Ishikawa (cell line): ENCODE data around the gene PTPRM.

Experiments used
- CEBPB ChIP-seq: IDR thresholded peaks from 2 replicates; pipeline ENCODE4 v1.6.1; 2012
- EGR1 ChIP-seq: IDR thresholded peaks from 2 replicates; pipeline ENCODE4 v1.6.1; 2012
- EP300 ChIP-seq: IDR thresholded peaks from 2 replicates; pipeline ENCODE4 v1.6.1; 2012; ENCODE audit warnings: borderline replicate concordance
- FOXM1 ChIP-seq: IDR thresholded peaks from 2 replicates; pipeline ENCODE4 v1.6.1; 2012; ENCODE audit warnings: low read depth, borderline replicate concordance
- TAF1 ChIP-seq: IDR thresholded peaks from 2 replicates; pipeline ENCODE4 v1.6.1; 2012; ENCODE audit warnings: low read depth, mild to moderate bottlenecking
- YY1 ChIP-seq: IDR thresholded peaks from 2 replicates; pipeline ENCODE4 v1.6.1; 2012; ENCODE audit warnings: low read depth
- TF ChIP-seq, protein P1 (sequence below): IDR thresholded peaks from 2 replicates; pipeline ENCODE4 v1.6.1; 2012
- TF ChIP-seq, protein P2 (sequence below): IDR thresholded peaks from 2 replicates; pipeline ENCODE4 v1.6.1; 2012; ENCODE audit warnings: low read depth, mild to moderate bottlenecking

DNA sequence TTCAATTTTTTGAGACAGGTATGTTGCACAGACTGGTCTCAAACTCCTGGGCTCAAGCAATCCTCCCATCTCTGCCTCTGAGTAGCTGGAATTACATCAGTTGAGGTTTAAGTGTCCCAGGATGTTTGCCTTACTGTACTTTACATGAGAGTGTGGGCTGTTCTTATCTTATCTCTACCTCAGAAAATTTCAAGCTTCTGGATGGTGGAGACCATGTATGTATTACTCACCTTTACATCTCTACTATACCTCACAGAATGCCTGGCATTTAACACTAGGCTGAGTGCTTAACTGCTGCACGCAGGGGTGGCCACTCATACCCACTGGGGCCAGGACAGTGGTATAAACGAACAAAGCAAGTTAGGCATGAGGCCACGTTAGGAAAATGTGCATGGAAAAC, 770.1 kb downstream of the PTPRM start:
- TF ChIP-seq FOXM1 (no peak), EP300 (no peak), TAF1 (no peak), EGR1 (no peak), YY1 (no peak), CEBPB (no peak)
- TF ChIP-seq, protein P1, sequence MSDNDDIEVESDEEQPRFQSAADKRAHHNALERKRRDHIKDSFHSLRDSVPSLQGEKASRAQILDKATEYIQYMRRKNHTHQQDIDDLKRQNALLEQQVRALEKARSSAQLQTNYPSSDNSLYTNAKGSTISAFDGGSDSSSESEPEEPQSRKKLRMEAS, result no peak
- TF ChIP-seq, protein P2, sequence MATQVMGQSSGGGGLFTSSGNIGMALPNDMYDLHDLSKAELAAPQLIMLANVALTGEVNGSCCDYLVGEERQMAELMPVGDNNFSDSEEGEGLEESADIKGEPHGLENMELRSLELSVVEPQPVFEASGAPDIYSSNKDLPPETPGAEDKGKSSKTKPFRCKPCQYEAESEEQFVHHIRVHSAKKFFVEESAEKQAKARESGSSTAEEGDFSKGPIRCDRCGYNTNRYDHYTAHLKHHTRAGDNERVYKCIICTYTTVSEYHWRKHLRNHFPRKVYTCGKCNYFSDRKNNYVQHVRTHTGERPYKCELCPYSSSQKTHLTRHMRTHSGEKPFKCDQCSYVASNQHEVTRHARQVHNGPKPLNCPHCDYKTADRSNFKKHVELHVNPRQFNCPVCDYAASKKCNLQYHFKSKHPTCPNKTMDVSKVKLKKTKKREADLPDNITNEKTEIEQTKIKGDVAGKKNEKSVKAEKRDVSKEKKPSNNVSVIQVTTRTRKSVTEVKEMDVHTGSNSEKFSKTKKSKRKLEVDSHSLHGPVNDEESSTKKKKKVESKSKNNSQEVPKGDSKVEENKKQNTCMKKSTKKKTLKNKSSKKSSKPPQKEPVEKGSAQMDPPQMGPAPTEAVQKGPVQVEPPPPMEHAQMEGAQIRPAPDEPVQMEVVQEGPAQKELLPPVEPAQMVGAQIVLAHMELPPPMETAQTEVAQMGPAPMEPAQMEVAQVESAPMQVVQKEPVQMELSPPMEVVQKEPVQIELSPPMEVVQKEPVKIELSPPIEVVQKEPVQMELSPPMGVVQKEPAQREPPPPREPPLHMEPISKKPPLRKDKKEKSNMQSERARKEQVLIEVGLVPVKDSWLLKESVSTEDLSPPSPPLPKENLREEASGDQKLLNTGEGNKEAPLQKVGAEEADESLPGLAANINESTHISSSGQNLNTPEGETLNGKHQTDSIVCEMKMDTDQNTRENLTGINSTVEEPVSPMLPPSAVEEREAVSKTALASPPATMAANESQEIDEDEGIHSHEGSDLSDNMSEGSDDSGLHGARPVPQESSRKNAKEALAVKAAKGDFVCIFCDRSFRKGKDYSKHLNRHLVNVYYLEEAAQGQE, result no peak
